ENCODE results near the gene ZNF823. TPM values are rescaled to one million over a fixed set of nuclear protein-coding genes. Genes with fewer than 3 reads are reported as not detected.

The ZNF823 gene
- total and polyA plus RNA-seq, 9 of the 15 experiments (the other 6 are each of a cell fraction or from before 2014, with no cell fraction given) = 4.0 to 13.4 (median 6.1) TPM

DNA sequence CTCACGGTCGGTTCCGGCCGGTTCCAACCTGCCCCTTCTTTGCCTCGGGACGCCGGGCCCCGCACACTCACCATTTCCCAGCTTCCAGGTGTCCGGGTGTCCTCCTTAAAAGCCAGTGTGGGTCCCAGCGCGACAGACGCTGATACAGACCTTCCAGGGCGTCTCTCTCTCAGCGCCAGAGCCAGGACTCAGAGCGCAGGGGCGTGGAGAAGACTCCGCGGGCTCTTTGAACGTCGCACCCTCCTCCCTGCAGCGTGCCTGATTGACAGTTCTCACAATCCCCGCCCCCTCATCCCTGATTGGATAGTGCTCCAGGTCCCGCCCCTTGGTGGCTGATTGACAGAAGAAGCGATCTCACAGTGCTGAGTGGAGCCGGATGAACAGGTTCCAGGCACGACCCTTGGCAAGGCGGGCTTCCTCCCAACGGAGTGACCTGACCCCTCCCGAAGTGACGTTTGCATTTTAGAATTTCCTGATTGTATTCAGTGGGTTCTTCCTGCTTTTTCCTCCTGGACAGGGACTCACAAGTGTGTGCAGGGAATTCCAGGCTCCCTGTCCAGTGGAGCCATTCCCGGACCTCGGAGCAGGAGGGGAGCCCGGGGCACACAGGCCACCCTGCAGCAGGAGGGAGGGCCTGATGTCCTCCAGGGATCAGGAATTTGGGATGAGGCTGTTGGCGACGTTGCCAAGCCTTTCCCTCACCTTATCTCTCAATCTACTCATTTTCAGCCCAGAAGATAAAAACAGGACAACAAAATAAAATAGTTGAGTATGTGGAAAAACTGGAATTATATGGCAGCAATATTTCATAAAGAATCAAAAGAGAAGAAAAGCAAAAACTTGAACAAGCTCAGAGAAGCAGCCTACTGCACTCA is at the start of gene ZNF823 (continued):
- TF ChIP-seq U2AF1 (optimal IDR thresholded peaks at IDR 0.05; ENCODE audit: low read depth, low read length) (no peak), ZNF766 (CRISPR knock-in tag; conservative IDR thresholded peaks at IDR 0.05) (0 out of 2 replicates have a peak, but pooled peaks have one; percentile 46), MTA1 (IDR thresholded peaks at IDR 0.05; ENCODE audit: borderline replicate concordance) (peak; percentile 74; the same call in 1 of the 2 replicates), ZNF143 (CRISPR knock-in tag; IDR thresholded peaks at IDR 0.05) (no peak), NEUROD1 (IDR thresholded peaks at IDR 0.05; ENCODE audit: borderline replicate concordance, low read depth, low read length, partially characterized antibody) (peak; percentile 67), TAF9B (IDR thresholded peaks at IDR 0.05; ENCODE audit: partially characterized antibody) (no peak), RBM34 (IDR thresholded peaks at IDR 0.05; ENCODE audit: borderline replicate concordance, insufficient read depth, low read length) (no peak), SMARCA5 (IDR thresholded peaks at IDR 0.05) (no peak), HOXB6 (CRISPR knock-in tag; IDR thresholded peaks at IDR 0.05; ENCODE audit: borderline replicate concordance) (no peak), SMAD1 (IDR thresholded peaks at IDR 0.05; ENCODE audit: low read depth, low read length, partially characterized antibody) (no peak), MCM7 (IDR thresholded peaks at IDR 0.05) (no peak), ZNF282 (CRISPR knock-in tag; IDR thresholded peaks at IDR 0.05) (no peak)
- TF ChIP-seq, protein P1, sequence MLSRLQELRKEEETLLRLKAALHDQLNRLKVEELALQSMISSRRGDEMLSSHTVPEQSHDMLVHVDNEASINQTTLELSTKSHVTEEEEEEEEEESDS (CRISPR knock-in tag; IDR thresholded peaks at IDR 0.05) = no peak
- TF ChIP-seq, protein P2, sequence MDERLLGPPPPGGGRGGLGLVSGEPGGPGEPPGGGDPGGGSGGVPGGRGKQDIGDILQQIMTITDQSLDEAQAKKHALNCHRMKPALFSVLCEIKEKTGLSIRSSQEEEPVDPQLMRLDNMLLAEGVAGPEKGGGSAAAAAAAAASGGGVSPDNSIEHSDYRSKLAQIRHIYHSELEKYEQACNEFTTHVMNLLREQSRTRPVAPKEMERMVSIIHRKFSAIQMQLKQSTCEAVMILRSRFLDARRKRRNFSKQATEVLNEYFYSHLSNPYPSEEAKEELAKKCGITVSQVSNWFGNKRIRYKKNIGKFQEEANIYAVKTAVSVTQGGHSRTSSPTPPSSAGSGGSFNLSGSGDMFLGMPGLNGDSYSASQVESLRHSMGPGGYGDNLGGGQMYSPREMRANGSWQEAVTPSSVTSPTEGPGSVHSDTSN (CRISPR knock-in tag; IDR thresholded peaks at IDR 0.05; ENCODE audit: low read depth) = peak; percentile 88
- TF ChIP-seq, protein P2 (tag; conservative IDR thresholded peaks at IDR 0.05; ENCODE audit: low read depth) = peak; percentile 98
- TF ChIP-seq, protein P3, sequence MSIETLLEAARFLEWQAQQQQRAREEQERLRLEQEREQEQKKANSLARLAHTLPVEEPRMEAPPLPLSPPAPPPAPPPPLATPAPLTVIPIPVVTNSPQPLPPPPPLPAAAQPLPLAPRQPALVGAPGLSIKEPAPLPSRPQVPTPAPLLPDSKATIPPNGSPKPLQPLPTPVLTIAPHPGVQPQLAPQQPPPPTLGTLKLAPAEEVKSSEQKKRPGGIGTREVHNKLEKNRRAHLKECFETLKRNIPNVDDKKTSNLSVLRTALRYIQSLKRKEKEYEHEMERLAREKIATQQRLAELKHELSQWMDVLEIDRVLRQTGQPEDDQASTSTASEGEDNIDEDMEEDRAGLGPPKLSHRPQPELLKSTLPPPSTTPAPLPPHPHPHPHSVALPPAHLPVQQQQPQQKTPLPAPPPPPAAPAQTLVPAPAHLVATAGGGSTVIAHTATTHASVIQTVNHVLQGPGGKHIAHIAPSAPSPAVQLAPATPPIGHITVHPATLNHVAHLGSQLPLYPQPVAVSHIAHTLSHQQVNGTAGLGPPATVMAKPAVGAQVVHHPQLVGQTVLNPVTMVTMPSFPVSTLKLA (conservative IDR thresholded peaks at IDR 0.05) = peak in 1 of 2 experiments; percentile 62; a peak in 2 of 4 replicates
- TF ChIP-seq, protein P4, sequence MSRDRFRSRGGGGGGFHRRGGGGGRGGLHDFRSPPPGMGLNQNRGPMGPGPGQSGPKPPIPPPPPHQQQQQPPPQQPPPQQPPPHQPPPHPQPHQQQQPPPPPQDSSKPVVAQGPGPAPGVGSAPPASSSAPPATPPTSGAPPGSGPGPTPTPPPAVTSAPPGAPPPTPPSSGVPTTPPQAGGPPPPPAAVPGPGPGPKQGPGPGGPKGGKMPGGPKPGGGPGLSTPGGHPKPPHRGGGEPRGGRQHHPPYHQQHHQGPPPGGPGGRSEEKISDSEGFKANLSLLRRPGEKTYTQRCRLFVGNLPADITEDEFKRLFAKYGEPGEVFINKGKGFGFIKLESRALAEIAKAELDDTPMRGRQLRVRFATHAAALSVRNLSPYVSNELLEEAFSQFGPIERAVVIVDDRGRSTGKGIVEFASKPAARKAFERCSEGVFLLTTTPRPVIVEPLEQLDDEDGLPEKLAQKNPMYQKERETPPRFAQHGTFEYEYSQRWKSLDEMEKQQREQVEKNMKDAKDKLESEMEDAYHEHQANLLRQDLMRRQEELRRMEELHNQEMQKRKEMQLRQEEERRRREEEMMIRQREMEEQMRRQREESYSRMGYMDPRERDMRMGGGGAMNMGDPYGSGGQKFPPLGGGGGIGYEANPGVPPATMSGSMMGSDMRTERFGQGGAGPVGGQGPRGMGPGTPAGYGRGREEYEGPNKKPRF (IDR thresholded peaks at IDR 0.05; ENCODE audit: low read depth, low read length) = no peak
- TF ChIP-seq, protein P5, sequence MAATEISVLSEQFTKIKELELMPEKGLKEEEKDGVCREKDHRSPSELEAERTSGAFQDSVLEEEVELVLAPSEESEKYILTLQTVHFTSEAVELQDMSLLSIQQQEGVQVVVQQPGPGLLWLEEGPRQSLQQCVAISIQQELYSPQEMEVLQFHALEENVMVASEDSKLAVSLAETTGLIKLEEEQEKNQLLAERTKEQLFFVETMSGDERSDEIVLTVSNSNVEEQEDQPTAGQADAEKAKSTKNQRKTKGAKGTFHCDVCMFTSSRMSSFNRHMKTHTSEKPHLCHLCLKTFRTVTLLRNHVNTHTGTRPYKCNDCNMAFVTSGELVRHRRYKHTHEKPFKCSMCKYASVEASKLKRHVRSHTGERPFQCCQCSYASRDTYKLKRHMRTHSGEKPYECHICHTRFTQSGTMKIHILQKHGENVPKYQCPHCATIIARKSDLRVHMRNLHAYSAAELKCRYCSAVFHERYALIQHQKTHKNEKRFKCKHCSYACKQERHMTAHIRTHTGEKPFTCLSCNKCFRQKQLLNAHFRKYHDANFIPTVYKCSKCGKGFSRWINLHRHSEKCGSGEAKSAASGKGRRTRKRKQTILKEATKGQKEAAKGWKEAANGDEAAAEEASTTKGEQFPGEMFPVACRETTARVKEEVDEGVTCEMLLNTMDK (IDR thresholded peaks at IDR 0.05; ENCODE audit: borderline replicate concordance, insufficient read depth, low read depth, low read length, poor library complexity, severe bottlenecking) = no peak

Measured in K562 (cell line).